ENCODE results near the gene KCNMB4.

GRCh38 chr12:70355972-70356371 is 10.1 kb upstream of the KCNMB4 start:
- TF ChIP-seq ARNTL (CRISPR knock-in tag; IDR thresholded peaks at IDR 0.05; ENCODE audit: borderline replicate concordance, low read depth) (no peak), ZFP3 (CRISPR knock-in tag; IDR thresholded peaks at IDR 0.05) (no peak), RARB (CRISPR knock-in tag; IDR thresholded peaks at IDR 0.05) (no peak), ZC3H10 (CRISPR knock-in tag; IDR thresholded peaks at IDR 0.05) (no peak), ZFP30 (CRISPR knock-in tag; IDR thresholded peaks at IDR 0.05) (no peak), BACH2 (CRISPR knock-in tag; IDR thresholded peaks at IDR 0.05; ENCODE audit: borderline replicate concordance) (no peak), ZNF565 (CRISPR knock-in tag; conservative IDR thresholded peaks at IDR 0.05; ENCODE audit: low read depth) (no peak), ZNF70 (CRISPR knock-in tag; IDR thresholded peaks at IDR 0.05) (no peak), SNAI2 (CRISPR knock-in tag; IDR thresholded peaks at IDR 0.05) (no peak), OSR1 (CRISPR knock-in tag; IDR thresholded peaks at IDR 0.05) (no peak), CSDC2 (CRISPR knock-in tag; IDR thresholded peaks at IDR 0.05) (no peak), GLIS3 (CRISPR knock-in tag; IDR thresholded peaks at IDR 0.05) (no peak)
- TF ChIP-seq, protein P1, sequence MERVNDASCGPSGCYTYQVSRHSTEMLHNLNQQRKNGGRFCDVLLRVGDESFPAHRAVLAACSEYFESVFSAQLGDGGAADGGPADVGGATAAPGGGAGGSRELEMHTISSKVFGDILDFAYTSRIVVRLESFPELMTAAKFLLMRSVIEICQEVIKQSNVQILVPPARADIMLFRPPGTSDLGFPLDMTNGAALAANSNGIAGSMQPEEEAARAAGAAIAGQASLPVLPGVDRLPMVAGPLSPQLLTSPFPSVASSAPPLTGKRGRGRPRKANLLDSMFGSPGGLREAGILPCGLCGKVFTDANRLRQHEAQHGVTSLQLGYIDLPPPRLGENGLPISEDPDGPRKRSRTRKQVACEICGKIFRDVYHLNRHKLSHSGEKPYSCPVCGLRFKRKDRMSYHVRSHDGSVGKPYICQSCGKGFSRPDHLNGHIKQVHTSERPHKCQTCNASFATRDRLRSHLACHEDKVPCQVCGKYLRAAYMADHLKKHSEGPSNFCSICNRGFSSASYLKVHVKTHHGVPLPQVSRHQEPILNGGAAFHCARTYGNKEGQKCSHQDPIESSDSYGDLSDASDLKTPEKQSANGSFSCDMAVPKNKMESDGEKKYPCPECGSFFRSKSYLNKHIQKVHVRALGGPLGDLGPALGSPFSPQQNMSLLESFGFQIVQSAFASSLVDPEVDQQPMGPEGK (CRISPR knock-in tag; IDR thresholded peaks at IDR 0.05; ENCODE audit: borderline replicate concordance), result no peak
- TF ChIP-seq, protein P2, sequence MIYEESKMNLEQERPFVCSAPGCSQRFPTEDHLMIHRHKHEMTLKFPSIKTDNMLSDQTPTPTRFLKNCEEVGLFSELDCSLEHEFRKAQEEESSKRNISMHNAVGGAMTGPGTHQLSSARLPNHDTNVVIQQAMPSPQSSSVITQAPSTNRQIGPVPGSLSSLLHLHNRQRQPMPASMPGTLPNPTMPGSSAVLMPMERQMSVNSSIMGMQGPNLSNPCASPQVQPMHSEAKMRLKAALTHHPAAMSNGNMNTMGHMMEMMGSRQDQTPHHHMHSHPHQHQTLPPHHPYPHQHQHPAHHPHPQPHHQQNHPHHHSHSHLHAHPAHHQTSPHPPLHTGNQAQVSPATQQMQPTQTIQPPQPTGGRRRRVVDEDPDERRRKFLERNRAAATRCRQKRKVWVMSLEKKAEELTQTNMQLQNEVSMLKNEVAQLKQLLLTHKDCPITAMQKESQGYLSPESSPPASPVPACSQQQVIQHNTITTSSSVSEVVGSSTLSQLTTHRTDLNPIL (CRISPR knock-in tag; IDR thresholded peaks at IDR 0.05; ENCODE audit: low read depth), result no peak

Data from SK-N-SH treated with all-trans-retinoic acid at 6 μM for 48 hours (cell line).